OCI-LY1 (cell line): Measurements from ENCODE around the gene CARNS1.

Source experiments
- EZH2 ChIP-seq: fragments of 200-600 bp; sonication (generic), shearing (Covaris generic); IDR thresholded peaks from 2 replicates; pipeline ENCODE4 v1.8.0; 2017; ENCODE audit warnings: borderline replicate concordance, mixed run types, mild to moderate bottlenecking, antibody characterized with exemption, low read length, moderate library complexity, mixed read lengths
- TF ChIP-seq, protein P1 (sequence below): fragments of 200-600 bp; sonication (generic), shearing (Covaris generic); IDR thresholded peaks from 2 replicates; pipeline ENCODE4 v1.5.1; 2017; ENCODE audit warnings: mild to moderate bottlenecking, antibody characterized with exemption, low read length, moderate library complexity, mixed read lengths

DNA sequence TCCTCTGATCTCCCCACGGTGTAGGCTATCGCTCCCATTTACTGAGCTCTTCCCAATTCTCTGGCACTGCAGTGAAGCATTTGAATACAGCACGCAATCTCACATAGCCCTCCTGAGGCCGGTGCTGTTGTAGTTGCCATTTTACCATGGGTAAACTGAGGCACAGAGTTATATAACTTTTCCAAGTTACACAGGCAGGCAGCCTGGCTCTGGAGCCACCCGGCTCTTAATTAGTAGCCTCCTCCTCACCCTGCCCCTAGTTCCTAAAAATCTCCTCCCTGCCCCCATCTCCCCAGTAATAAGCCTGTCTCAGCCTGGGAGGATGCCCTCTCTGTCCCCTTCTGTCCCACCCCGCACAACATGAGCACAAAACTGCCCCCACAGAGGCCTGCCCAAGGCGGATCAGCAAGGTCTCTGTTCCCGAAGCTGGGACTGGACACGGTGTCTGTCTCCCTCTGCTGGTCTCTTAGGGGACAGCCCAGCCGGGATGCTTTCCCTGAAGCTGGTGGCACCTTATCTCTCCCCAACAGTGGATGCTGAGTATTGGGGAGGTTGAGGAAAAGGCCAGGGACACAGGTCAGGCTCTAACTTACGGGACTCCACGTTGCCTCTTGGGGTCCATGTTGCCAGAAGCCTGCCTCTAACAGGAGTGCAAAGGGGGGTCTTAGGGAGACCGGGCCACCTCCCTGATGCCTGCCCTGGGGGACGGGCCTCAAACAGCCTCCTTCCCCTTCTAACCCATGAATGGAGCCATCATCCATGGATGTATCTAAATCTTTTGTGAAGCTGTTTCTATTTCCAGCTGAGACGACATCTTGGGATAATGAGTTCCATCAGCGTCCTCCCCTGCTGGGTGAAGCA is 33.0 kb upstream of the CARNS1 start:
- no peak for TF ChIP-seq EZH2
- TF ChIP-seq, protein P1, sequence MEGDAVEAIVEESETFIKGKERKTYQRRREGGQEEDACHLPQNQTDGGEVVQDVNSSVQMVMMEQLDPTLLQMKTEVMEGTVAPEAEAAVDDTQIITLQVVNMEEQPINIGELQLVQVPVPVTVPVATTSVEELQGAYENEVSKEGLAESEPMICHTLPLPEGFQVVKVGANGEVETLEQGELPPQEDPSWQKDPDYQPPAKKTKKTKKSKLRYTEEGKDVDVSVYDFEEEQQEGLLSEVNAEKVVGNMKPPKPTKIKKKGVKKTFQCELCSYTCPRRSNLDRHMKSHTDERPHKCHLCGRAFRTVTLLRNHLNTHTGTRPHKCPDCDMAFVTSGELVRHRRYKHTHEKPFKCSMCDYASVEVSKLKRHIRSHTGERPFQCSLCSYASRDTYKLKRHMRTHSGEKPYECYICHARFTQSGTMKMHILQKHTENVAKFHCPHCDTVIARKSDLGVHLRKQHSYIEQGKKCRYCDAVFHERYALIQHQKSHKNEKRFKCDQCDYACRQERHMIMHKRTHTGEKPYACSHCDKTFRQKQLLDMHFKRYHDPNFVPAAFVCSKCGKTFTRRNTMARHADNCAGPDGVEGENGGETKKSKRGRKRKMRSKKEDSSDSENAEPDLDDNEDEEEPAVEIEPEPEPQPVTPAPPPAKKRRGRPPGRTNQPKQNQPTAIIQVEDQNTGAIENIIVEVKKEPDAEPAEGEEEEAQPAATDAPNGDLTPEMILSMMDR, result peak; percentile 98
